ENCODE data around the gene IRF5. TPM values are rescaled to one million over a fixed set of nuclear protein-coding genes. Genes with fewer than 3 reads are reported as not detected.

The IRF5 gene
- total and polyA plus RNA-seq, 10 of the 15 experiments (the other 5 are each of a cell fraction or from before 2014, with no cell fraction given), result 5.4 to 90.3 (median 61.7) TPM

DNA sequence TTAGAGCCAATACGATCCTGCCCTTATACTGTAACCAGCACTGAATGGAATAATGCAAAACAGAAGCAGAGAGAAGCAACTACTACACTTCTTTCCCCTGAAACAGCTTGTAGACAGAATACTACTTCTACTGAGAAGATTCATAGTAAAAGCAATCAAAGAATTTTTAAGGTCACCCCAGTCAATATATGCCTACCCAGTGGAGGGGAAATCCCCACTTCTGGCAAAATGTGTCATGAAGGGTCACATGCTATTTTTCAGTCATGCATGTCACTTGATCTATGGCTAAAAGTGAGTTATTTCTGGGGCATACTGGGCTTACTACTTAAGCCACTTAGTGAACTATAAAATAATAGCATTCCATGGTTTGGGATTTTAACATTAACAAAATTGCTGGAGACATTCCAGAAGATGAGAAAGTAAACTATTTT lies 25.6 kb downstream of the IRF5 start:
- in situ Hi-C loops (cut with MboI) (no loop called here), intact Hi-C loops (cut with micrococcal nuclease; ENCODE audit: unreplicated experiment) (loop anchor here (10.0 kb wide), 1 partner anchor 251 kb away; no protein-coding TSS in a partner anchor)
- Histone ChIP-seq H3K4me1 (ENCODE audit: control insufficient read depth, insufficient read depth, low read length) (peaks cover 18% of the 10 kb centered on the region), H3K9ac (ENCODE audit: control insufficient read depth, insufficient read depth, low read length) (no peak overlapping the region), H3K27me3 (replicated peaks in 1 of 2; ENCODE audit: control insufficient read depth in 2 of 2, insufficient read depth in 2 of 2, low read length in 1 of 2) (no peaks in the 10 kb centered on the region), H3K36me3 (ENCODE audit: control insufficient read depth in 2 of 2, insufficient read depth in 2 of 2, low read length in 1 of 2) (peaks cover 8 to 27% of the 10 kb centered on the region in 2 experiments), H3K27ac (ENCODE audit: control insufficient read depth, insufficient read depth) (peak overlapping the region; percentile 75), H3K9me3 (replicated peaks; ENCODE audit: control insufficient read depth, insufficient read depth, low read length) (no peaks in the 10 kb centered on the region; the same call in 1 of the 3 replicates), H2AFZ (ENCODE audit: control insufficient read depth, low read depth, low read length) (no peak overlapping the region), H3K4me3 (no peak overlapping the region; the same call in 1 of the 2 replicates), H4K20me1 (ENCODE audit: control insufficient read depth, insufficient read depth) (no peaks in the 10 kb centered on the region), H3K79me2 (ENCODE audit: control insufficient read depth, insufficient read depth, low read length) (no peaks in the 10 kb centered on the region; the same call in none of the 2 replicates), H3K4me2 (ENCODE audit: control insufficient read depth, insufficient read depth) (peak overlapping the region; percentile 42; the same call in 1 of the 2 replicates)
- BruUV-seq (replicated peaks), result no TSS peak
- ChIA-PET SMC1A (ENCODE audit: uncharacterized antibody, unreplicated experiment) (interaction anchor here (0.9 to 2.7 kb wide), 14 partner anchors 10 to 247 kb away, joined by 3 to 22 read pairs (median 4); no protein-coding TSS in a partner anchor), RAD21 (ENCODE audit: unreplicated experiment) (interaction anchor here (0.7 to 4.5 kb wide), 13 partner anchors 9 to 508 kb away, joined by 3 to 40 read pairs (median 3); partner anchors contain the start of gene HILPDA), POLR2A (interaction anchor here (0.8 to 3.5 kb wide), 8 partner anchors 9 to 49 kb away, joined by 3 to 34 read pairs (median 4); partner anchors contain the start of gene IRF5), CTCF (interaction anchor here (0.6 to 3.7 kb wide), 11 partner anchors 11 to 246 kb away, joined by 3 to 20 read pairs (median 4); partner anchors contain the start of gene ATP6V1F)
- peak; percentile 79 for DNase-seq (ENCODE audit: low read depth, low spot score)
- peak; percentile 98 for ATAC-seq
- WGBS (ENCODE audit: insufficient coverage, insufficient replicate concordance, low lambda C conversion rate, missing lambda C conversion rate), result 0% methylated on average over 1 of the region's 1 CpG
- no peak for FAIRE-seq
- TF ChIP-seq STAT3 (IDR thresholded peaks at IDR 0.05; ENCODE audit: low read depth, low read length), result 0 out of 2 replicates have a peak, but pooled peaks have one; percentile 80
- no peak for TF ChIP-seq SMAD1 (IDR thresholded peaks at IDR 0.05; ENCODE audit: low read depth, partially characterized antibody)
- TF ChIP-seq, protein P1, sequence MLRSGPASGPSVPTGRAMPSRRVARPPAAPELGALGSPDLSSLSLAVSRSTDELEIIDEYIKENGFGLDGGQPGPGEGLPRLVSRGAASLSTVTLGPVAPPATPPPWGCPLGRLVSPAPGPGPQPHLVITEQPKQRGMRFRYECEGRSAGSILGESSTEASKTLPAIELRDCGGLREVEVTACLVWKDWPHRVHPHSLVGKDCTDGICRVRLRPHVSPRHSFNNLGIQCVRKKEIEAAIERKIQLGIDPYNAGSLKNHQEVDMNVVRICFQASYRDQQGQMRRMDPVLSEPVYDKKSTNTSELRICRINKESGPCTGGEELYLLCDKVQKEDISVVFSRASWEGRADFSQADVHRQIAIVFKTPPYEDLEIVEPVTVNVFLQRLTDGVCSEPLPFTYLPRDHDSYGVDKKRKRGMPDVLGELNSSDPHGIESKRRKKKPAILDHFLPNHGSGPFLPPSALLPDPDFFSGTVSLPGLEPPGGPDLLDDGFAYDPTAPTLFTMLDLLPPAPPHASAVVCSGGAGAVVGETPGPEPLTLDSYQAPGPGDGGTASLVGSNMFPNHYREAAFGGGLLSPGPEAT (IDR thresholded peaks at IDR 0.05; ENCODE audit: low read depth), result peak; percentile 83; the same call in 1 of the 2 replicates
- TF ChIP-seq, protein P2, sequence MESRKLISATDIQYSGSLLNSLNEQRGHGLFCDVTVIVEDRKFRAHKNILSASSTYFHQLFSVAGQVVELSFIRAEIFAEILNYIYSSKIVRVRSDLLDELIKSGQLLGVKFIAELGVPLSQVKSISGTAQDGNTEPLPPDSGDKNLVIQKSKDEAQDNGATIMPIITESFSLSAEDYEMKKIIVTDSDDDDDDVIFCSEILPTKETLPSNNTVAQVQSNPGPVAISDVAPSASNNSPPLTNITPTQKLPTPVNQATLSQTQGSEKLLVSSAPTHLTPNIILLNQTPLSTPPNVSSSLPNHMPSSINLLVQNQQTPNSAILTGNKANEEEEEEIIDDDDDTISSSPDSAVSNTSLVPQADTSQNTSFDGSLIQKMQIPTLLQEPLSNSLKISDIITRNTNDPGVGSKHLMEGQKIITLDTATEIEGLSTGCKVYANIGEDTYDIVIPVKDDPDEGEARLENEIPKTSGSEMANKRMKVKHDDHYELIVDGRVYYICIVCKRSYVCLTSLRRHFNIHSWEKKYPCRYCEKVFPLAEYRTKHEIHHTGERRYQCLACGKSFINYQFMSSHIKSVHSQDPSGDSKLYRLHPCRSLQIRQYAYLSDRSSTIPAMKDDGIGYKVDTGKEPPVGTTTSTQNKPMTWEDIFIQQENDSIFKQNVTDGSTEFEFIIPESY (IDR thresholded peaks at IDR 0.05), result no peak
- no peak for TF ChIP-seq CBFB (IDR thresholded peaks at IDR 0.05; ENCODE audit: low read depth)
- no peak for TF ChIP-seq ETV6 (conservative IDR thresholded peaks at IDR 0.05 in 1 of 2, IDR thresholded peaks at IDR 0.05 in 1 of 2; ENCODE audit: borderline replicate concordance in 1 of 2, low read depth in 1 of 2)
- TF ChIP-seq, protein P3, sequence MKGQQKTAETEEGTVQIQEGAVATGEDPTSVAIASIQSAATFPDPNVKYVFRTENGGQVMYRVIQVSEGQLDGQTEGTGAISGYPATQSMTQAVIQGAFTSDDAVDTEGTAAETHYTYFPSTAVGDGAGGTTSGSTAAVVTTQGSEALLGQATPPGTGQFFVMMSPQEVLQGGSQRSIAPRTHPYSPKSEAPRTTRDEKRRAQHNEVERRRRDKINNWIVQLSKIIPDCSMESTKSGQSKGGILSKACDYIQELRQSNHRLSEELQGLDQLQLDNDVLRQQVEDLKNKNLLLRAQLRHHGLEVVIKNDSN (IDR thresholded peaks at IDR 0.05; ENCODE audit: borderline replicate concordance, extremely low read length, insufficient read depth, low read depth, low read length), result no peak
- no peak for TF ChIP-seq CREM (IDR thresholded peaks at IDR 0.05; ENCODE audit: low read depth)
- TF ChIP-seq TAF1 (IDR thresholded peaks at IDR 0.05; ENCODE audit: borderline replicate concordance, low read depth, low read length), result no peak
- no peak for TF ChIP-seq SMARCA5 (IDR thresholded peaks at IDR 0.05)
- TF ChIP-seq, protein P4, sequence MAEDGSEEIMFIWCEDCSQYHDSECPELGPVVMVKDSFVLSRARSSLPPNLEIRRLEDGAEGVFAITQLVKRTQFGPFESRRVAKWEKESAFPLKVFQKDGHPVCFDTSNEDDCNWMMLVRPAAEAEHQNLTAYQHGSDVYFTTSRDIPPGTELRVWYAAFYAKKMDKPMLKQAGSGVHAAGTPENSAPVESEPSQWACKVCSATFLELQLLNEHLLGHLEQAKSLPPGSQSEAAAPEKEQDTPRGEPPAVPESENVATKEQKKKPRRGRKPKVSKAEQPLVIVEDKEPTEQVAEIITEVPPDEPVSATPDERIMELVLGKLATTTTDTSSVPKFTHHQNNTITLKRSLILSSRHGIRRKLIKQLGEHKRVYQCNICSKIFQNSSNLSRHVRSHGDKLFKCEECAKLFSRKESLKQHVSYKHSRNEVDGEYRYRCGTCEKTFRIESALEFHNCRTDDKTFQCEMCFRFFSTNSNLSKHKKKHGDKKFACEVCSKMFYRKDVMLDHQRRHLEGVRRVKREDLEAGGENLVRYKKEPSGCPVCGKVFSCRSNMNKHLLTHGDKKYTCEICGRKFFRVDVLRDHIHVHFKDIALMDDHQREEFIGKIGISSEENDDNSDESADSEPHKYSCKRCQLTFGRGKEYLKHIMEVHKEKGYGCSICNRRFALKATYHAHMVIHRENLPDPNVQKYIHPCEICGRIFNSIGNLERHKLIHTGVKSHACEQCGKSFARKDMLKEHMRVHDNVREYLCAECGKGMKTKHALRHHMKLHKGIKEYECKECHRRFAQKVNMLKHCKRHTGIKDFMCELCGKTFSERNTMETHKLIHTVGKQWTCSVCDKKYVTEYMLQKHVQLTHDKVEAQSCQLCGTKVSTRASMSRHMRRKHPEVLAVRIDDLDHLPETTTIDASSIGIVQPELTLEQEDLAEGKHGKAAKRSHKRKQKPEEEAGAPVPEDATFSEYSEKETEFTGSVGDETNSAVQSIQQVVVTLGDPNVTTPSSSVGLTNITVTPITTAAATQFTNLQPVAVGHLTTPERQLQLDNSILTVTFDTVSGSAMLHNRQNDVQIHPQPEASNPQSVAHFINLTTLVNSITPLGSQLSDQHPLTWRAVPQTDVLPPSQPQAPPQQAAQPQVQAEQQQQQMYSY (CRISPR knock-in tag; IDR thresholded peaks at IDR 0.05), result no peak
- 0 out of 2 replicates have a peak, but pooled peaks have one; percentile 13 for TF ChIP-seq MXI1 (IDR thresholded peaks at IDR 0.05; ENCODE audit: low read depth, low read length)
- TF ChIP-seq CEBPB (IDR thresholded peaks at IDR 0.05; ENCODE audit: borderline replicate concordance in 1 of 2, low read depth in 2 of 2, low read length in 2 of 2), result no peak
- no peak for TF ChIP-seq YY1 (IDR thresholded peaks at IDR 0.05; ENCODE audit: low read depth, low read length)
- TF ChIP-seq IKZF2 (IDR thresholded peaks at IDR 0.05), result peak; percentile 47 to 50; a peak in 2 of 4 replicates
